MCF 10A (cell line): ENCODE data around the gene FAM180A. TPM values are rescaled to one million over a fixed set of nuclear protein-coding genes. Genes with fewer than 3 reads are reported as not detected.

Experiments
- BruUV-seq: library from RNA; stranded (reverse); fragments of 400-500 nt; replicated peaks from 2 replicates; lab custom pipeline; 2021; lab: Mats Ljungman, UMichigan
- CTCF ChIA-PET: fragments of 300-600 bp; sonication (Branson Sonifier 250); formaldehyde crosslinking; extraction: SDS; loops from one replicate; lab custom pipeline; 2021; ENCODE audit warnings: antibody characterized with exemption, inconsistent platforms; lab: Yijun Ruan, JAX
- POLR2A ChIA-PET: fragments of 300-600, 350-650 bp; sonication (Branson Sonifier 250); formaldehyde crosslinking; extraction: SDS; loops from one replicate; lab custom pipeline; 2020; ENCODE audit warnings: antibody characterized with exemption, inconsistent platforms; lab: Yijun Ruan, JAX
- DNase-seq: peaks from one replicate; pipeline ENCODE4 v3.0.0-alpha.2; 2018; ENCODE audit not compliant: unreplicated experiment
- H3K27ac Mint-ChIP-seq: one replicate; pipeline ENCODE4 v1.8.0; 2022; ENCODE audit warnings: mild to moderate bottlenecking, low read depth, mixed read lengths; ENCODE audit not compliant: unreplicated experiment
- H3K27me3 Mint-ChIP-seq: one replicate; pipeline ENCODE4 v1.8.0; 2022; ENCODE audit warnings: mixed read lengths; ENCODE audit not compliant: insufficient read depth, unreplicated experiment
- H3K36me3 Mint-ChIP-seq: one replicate; pipeline ENCODE4 v1.8.0; 2022; ENCODE audit warnings: mild to moderate bottlenecking, moderate library complexity, mixed read lengths; ENCODE audit not compliant: insufficient read depth, unreplicated experiment
- H3K4me1 Mint-ChIP-seq: one replicate; pipeline ENCODE4 v1.8.0; 2022; ENCODE audit warnings: mixed read lengths; ENCODE audit not compliant: insufficient read depth, unreplicated experiment
- H3K4me3 Mint-ChIP-seq: one replicate; pipeline ENCODE4 v1.8.0; 2022; ENCODE audit warnings: mild to moderate bottlenecking, moderate library complexity, mixed read lengths; ENCODE audit not compliant: unreplicated experiment
- H3K9me3 Mint-ChIP-seq: one replicate; pipeline ENCODE4 v1.8.0; 2022; ENCODE audit warnings: mixed read lengths; ENCODE audit not compliant: unreplicated experiment
- CTCF ChIP-seq: fragments of 200-600 bp; IDR thresholded peaks from one replicate; pipeline ENCODE4 v1.8.0; 2022; ENCODE audit warnings: antibody characterized with exemption, mild to moderate bottlenecking; ENCODE audit not compliant: unreplicated experiment
- intact Hi-C: fragments of 100-400 bp; cut with micrococcal nuclease; formaldehyde crosslinking; loops from 2 replicates; pipeline ENCODE4 v1.14.1; 2022
- total RNA-seq: library from RNA; stranded (reverse); gene quantifications from 2 replicates; pipeline ENCODE4 v1.2.3, GENCODE V29; 2022

Gene FAM180A
- total RNA-seq, 1 experiment from 2014 or later: not detected

- CTCF ChIA-PET: interaction anchor here (0.6 kb wide), 1 partner anchor 147 kb away, joined by 3 read pairs; no protein-coding TSS in a partner anchor
- Mint-ChIP-seq H3K27me3 (peaks cover 12% of the 10 kb centered on the region), H3K4me3 (no peak overlapping the region), H3K36me3 (no peaks in the 10 kb centered on the region), H3K27ac (no peak overlapping the region), H3K4me1 (peaks cover 7% of the 10 kb centered on the region), H3K9me3 (no peaks in the 10 kb centered on the region)
- intact Hi-C loops: no loop called here
- DNase-seq: no peak
- TF ChIP-seq CTCF: no peak
- no TSS peak for BruUV-seq
- POLR2A ChIA-PET: no interaction called here
These were observed 19.9 kb upstream of the FAM180A start for GRCh38 chr7:135768467-135768866.

- no TSS peak for BruUV-seq
- Mint-ChIP-seq H3K4me3 (no peak overlapping the region), H3K27me3 (peaks cover 12% of the 10 kb centered on the region), H3K4me1 (peaks cover 7% of the 10 kb centered on the region), H3K27ac (no peak overlapping the region), H3K9me3 (no peaks in the 10 kb centered on the region), H3K36me3 (no peaks in the 10 kb centered on the region)
- intact Hi-C loops: no loop called here
- CTCF ChIA-PET: no interaction called here
- POLR2A ChIA-PET: no interaction called here
- no peak for TF ChIP-seq CTCF
- no peak for DNase-seq
These were observed 19.5 kb upstream of the FAM180A start for GRCh38 chr7:135768064-135768463.

GRCh38 chr7:135763261-135763660 is 14.6 kb upstream of the FAM180A start:
- H3K9me3 Mint-ChIP-seq: no peaks in the 10 kb centered on the region
- peaks cover 12% of the 10 kb centered on the region for H3K27me3 Mint-ChIP-seq
- intact Hi-C loops: no loop called here
- peaks cover 18% of the 10 kb centered on the region for H3K4me1 Mint-ChIP-seq
- H3K27ac Mint-ChIP-seq: no peak overlapping the region
- no peak for TF ChIP-seq CTCF
- BruUV-seq: no TSS peak
- DNase-seq: no peak
- CTCF ChIA-PET: no interaction called here
- no peak overlapping the region for H3K4me3 Mint-ChIP-seq
- POLR2A ChIA-PET: interaction anchor here (0.7 kb wide), 1 partner anchor 1526 kb away, joined by 3 read pairs; no protein-coding TSS in a partner anchor
- no peaks in the 10 kb centered on the region for H3K36me3 Mint-ChIP-seq

- intact Hi-C loops: no loop called here
- Mint-ChIP-seq H3K4me3 (no peak overlapping the region), H3K9me3 (no peaks in the 10 kb centered on the region), H3K27ac (peak overlapping the region; percentile 73), H3K4me1 (peaks cover 24% of the 10 kb centered on the region), H3K27me3 (peaks cover 4% of the 10 kb centered on the region), H3K36me3 (no peaks in the 10 kb centered on the region)
- ChIA-PET CTCF (interaction anchor here (1.4 kb wide), 1 partner anchor 39 kb away, joined by 5 read pairs; no protein-coding TSS in a partner anchor), POLR2A (no interaction called here)
- TF ChIP-seq CTCF: no peak
- DNase-seq: peak; percentile 18
- BruUV-seq: no TSS peak
These were observed 13.3 kb upstream of the FAM180A start for GRCh38 chr7:135761751-135762488.
